GM18519 (cell line): Measurements from ENCODE around the gene C19orf44.

ENCODE experiments used
- ATAC-seq: cut with Tn5 transposase; IDR thresholded peaks from one replicate; pipeline ENCODE4 v1.9.1; 2021; ENCODE audit warnings: mild to moderate bottlenecking, moderate library complexity; ENCODE audit not compliant: unreplicated experiment, low FRiP score

The C19orf44 gene

DNA sequence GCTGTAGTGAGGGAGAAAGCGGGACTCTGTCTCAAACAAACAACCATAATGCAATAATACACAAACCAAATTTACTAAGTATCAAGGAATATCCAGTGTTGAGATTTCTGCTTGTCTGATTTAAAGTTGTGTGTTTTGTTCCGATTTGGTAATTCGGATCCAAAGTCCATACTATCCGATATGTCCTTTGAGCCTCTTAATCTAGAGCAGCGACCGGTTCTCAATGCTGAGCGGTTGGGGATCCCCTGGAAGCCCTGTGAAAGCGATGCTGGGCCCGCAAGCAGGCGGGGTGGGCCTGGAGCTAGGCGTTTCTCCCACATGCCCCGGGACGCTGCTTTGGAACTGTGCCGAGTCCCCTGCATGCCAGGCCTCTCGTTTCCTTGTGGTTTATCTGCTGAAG, 20.2 kb downstream of the C19orf44 start:
- ATAC-seq, result no peak

DNA sequence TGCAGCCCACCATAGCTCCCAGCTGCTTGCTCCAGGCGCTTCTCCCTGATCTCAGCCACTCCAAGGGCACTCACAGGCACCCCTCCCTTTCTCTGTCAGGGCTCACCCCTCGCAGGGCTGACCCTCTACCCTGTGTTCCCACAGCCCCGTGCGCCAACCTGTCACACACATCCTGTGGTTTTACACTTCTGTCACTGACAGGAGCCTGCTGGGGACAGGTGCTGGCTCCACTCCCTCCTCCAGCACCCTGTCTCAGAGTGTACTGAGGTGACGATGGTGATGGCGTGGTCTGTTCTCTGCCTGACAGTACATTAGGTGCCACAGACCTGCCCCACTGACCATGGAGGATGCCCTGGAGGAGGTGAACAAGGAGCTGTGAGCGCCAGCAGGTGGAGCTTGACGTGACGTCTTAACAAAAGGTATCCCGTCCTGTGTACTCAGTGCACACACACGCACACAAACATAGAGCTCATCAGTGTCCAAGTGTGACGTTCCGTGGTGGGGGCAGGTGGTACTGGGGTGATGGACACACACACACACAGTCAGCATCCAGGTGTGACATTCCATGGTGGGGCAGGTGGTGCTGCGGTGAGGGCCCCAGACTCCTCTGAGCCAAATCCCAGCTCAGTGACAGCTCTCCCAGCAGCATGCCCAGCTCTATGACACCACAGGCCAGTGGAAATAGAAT, 20.9 kb downstream of the C19orf44 start:
- ATAC-seq, result no peak

DNA sequence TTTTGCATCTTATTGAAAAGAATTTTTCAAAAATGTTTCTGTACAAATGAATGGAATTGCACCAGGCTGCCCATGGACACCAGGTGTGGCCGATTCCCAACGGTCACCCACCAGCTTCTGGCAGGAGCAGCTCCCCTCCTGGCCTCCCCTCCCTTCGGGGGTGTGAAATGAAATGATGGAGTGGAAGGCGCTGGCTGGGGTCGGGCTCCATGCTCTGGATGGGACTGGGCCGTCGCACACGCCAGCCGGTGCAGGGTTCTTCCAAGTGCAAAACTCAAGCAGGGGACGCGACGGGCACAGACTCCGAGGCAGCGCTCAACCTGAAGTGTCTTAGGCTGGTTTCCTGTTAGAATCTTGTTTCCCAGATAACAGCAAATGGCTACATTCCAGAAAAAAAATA, 21.9 kb downstream of the C19orf44 start:
- ATAC-seq, result no peak

DNA sequence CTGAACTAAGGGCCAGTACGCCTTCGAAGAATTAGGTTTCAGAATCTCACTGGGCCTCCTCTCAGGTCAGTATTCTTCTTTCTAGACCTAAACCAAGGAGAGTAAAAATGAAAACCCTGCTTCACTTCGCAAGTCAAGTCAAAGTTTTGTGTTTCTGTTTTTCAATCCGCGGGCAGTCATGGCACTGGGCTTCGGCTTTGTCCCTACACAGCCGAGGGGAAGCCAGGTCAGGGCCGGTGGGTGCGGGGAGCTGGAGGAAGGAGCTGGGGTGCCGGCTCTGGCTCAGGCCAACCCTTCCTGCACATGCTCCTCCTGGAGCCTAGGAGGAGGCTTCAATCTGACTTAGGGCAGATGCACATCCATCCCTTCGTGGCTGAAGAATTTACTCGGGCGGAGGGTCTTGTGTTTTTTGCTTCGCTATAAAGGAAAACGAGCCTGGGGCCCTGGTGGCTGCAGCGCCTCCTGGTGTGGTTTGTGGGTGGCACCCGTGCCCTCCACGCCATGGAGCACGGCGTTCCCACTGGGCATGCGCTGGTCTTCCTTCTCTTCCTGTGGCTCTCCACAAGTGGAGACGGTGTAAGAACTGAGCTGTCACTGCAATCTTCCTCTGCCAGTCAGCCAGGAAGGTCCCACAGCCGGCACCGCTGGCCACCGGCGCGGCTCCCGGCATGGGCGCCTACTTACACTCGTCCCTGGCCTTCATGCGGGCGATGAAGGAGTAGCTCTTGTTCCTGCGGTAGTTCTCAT, 22.5 kb downstream of the C19orf44 start:
- ATAC-seq, result no peak

DNA sequence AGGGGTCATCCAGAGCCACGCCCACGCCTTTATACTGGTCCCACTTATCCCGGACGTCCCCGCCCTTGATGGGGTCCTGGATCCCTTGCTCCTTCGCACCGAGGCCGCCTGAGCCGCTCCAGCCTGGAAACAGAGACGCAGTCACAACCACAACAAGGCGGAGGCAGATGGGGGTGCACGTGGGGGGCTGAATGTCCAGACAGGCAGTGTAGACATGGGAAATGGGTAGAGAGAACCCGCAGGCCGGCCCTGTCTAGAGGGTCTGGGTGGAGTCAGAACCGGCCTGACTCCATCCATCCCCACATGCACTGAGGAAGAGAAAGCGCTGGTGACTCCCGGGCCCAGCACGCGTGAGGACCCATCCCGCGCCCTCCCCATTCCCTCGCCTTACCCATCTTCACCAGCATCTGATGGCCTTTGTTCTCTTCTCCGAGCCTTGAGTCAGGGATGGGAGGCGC, 23.1 kb downstream of the C19orf44 start:
- ATAC-seq, result no peak

DNA sequence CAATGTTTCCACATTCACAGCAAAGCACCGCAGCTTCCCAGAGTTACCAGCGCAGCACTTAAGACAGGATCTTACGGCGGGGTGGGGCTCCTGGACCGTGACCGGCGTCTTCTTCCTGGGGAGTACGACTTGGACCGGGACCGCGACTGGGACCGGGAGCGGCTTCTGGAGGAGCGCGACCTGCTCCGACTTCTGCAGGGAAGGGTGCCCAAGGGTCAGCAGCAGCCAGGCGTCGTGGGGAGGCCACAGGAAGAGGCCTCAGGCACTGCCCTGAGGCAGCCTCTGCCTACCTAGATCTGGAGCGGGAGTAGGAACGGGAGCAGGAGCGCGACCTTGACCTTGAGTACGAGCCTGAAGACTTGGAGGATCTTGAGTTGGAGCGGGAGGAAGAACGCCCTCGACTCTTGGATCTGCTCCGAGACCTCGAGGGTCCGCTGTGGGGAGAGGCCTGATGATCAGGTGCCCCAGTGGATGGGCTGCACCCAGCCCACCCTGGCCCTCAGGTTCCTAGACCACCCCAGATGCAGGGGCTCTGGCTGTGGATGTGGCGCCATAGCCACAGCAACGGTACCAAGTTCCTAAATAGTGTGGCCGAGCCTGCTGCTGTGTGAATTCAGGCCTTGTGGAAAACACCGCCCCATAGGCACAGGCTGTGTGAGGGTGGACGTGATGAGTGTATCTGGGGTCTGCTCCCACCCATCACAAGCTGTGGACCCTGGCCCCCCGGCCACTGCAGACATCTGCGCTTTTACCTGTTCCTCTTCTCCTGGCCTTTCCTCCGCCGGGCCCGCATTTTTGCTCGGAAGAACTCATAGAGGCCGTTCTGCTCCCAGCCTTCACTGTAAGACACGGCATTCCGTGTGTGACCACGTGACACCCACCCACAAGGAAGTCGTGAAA, 24.1 kb downstream of the C19orf44 start:
- ATAC-seq, result no peak

DNA sequence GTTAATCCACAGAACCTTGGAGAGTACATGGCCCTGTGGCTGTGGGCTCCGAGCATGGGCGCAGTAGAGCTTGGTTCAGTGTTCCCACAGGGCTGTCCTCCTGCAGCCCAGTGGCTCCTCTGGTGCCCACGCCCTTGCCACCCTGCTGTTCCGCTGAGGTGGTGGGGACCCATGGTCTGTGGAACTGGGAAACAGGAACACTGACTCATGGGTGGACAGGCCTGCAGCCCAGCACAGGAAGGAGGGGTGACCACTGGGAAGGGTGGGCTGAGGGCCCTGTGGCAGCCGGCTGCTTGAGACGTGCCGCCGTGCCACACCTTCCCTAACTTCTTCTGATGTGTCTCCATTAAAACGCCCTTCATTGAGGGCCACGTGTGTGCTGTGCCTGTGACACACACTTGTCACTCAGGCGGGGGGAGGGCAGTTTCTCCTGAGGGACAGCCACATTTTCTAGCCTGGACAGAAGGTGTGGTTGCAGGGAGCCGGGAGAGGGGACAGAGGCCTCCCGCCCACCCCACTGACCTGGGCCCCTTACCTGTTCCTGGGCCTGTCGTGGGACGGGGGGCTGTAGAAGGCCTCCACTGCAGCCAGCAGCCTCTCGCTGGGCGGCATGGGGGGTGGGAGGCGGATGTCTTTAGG, 24.9 kb downstream of the C19orf44 start:
- ATAC-seq, result no peak

DNA sequence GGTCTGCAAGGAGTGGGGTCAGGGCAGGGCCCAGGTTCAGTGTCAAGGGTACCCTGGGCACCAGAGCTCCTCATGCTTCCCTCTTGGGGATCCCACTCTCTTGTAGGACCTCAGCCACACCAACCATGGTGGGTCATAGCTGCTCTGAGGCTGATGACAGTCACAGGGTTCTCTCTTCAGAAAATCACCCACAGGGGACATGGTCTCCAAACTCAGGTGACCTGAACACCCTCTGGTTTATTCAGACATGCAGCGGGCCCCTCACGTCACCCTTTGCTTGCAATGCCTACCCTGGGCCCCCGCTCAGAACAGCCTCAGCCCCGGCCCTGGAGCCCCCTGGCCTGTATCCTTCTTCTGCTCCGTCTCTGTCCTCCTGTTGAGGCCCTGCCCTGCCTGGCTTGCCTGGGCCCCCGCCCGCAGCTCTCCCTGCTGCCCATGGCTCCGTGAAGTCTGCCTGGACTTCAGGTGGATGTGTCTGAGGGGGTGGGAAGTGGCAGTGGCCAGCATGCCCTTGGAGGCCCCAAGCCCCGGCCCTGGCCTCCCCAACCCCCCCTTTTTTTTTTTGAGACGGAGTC, 25.6 kb downstream of the C19orf44 start:
- ATAC-seq, result no peak

DNA sequence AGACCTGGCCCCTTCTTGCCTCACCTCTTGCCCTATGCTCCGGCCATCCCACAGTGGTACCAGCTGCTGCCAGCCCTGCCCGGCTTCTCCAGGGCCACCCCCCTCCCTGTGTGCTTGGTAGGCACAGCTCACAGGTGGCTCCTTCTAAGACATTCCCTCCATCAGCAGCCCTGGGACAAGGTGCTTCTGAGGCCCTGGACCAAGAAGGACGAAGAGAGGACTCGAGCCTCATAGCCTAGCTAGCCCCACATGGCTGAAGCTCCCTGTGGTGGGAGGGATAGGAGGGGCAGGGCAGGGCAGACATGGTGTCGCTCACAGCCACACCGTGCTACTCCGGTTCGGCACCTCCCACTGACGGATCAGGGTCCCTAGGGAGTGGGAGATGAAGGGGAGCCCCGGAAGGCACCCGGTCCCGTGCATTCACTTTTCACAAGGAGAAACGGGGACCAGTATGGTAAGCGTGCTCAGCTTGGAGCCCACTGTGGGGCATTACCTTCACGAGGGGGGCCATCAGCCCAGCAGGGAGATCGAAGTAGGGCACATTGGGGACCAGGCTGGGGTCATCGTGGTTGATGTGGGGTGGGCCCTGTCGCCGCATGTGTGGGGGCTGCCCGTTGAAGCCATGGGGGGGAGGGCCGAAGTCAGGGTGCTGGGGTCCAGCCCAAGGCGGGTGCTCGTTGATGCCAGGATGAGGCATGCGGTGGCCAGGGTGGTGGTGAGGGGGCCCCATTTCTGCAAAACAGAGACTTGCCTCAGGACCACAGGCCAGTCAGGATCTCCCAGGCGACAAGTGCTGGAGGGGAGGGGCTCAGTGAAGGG, 26.6 kb downstream of the C19orf44 start:
- ATAC-seq, result no peak

DNA sequence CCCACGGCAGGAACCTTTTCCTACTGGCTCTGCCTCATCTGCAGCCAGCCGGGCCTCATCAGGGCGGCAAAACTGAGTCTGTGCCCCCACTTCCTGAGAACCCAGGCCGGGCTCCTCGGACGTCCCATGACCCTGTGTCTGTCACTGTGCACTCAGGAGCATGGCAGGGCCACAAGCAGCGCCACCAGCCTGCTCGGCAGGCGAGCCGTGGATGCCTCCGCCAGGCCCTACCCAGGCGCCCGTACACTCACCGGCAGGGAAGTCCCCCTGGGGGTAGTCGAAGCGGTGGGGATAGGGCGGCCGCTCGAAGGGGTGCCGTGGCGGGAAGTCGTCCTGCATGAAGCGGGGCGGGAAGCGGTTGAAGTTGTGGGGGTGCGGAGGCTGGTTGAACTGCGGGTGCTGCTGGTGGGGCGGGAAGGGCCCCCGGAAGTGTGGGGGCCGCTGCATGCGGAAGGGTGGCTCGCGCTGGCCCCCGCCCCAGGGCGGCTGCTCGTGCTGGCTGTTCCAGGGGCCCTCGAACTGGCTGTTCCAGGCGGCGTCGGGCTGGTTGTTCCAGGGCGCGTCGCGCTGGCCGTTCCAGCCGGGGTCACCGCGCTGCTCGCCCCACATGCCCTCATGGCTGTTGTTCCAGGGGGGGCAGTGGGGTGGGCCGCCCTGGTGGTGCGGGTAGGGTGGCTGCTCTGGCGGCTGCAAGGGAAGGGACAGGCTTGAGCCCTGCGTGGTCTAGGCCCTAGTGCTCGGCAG, 29.0 kb downstream of the C19orf44 start:
- no peak for ATAC-seq

DNA sequence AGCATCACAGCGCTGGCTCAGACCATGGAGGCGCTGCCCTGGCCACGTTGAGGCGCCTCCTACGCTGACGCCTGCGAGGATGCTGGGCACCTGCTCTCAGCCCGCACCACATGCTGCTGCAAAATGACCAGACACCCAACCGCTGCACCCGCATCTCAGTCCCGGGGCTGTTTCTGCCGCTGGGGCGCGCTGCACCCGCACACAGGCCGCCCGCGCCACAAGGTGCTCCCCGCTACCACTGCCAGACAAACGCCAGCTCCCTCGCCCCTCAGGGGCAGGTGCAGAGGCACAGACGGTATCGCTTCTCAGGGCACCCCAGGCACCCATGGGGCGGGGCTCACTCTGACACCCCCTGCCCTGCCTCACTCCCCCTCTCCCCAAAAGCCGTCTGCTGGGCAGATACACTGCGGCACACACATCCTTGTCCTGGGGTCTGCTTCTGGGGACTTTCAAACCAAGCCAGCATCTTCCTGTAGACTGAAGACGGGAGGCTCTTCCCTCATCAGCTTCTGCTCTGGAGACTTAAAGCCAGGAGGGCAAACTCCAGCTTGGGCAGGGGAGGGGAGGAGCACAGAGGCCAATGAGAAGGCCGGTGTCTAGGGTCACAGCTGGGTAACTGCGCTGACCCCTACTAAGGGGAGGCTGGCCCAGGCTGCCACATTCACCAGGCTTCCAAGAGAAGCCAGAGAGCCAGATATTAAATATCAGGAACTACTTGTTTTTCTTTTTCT, 29.7 kb downstream of the C19orf44 start:
- no peak for ATAC-seq

DNA sequence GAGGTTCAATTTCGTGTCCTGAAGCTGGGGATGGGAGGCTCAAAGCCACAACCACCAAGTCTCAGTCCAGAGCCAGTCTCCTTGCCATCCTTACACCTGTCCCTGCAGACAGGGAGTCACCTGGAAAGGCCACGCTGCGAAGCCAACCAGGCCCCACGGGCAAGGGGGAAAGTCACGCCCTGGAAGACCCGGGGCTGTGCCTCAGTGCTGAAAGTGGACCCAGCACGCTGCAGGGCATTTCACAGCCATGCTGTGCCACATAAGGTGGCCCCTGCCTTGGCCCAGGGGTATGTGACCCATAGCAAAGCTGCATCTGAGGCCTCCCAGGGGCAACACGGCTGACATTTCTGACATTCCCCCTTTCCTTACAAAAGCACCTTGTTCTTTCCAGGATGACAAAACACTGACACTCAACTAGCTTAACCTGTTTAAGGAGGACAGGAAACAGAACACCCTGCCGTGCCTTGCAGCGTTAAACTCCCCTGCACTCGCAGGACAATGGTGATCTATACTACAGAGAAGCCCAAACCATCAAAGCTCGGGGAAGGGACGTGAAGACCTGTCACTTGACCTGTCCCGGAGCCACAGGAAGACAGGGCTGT, 31.2 kb downstream of the C19orf44 start:
- no peak for ATAC-seq

DNA sequence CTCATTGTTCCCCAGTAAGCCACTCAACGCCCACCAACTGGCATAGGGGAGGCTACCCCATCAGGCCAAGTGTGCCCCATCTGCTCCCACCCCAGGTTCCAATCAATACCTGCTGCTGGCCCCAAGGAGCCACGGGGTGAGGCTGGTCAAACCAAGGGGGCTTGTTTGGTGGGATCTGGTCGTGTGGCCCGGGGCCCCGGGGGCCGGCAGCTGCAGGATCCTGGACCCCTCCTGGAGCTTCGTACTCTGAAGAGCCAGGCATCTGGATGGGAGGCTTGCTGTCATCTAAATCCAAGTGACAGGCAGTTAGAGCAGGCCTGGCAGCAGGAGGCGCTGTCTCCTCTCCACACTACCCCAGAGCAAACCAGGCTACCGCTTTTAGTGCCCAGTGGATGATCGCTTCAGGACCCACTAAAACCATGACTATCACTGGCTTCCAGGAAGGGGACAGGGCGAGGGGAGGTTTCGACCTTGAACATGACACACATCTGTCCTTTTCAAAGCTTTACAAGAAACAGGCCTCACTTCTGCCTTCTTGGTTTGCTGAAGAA, 31.9 kb downstream of the C19orf44 start:
- ATAC-seq, result no peak

DNA sequence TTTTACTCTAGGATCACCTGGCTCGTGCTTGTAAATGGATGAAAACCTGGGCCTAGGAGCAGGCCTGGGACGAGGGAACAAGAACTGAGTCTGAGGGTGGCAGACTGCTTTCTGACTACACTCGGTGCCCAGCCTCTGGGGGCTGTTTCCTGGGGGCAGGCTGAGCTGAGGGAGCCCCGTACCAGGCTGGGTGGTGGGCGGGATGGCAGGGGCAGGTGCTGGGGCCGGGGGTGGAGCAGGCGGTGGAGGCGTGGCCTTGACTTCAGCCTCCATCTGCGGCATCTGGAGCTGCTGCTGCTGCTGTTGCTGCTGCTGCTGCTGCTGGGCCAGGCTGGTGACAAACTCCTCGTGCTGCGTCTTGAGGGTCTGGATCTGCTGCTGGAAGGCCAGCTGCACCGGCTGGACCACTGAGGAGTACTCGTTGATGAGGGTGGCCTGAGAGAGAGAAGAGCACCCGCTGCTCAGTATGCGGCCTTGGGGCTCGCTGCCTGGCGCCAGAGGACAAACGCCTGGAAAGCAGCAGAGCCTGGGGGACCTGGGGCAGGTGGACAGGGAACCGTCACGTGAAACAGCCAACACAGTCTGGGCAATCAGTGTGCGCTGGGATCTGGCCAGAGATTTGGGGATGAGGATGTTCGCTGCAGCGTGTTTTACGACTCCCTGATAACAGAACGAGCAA, 33.4 kb downstream of the C19orf44 start:
- ATAC-seq, result no peak

DNA sequence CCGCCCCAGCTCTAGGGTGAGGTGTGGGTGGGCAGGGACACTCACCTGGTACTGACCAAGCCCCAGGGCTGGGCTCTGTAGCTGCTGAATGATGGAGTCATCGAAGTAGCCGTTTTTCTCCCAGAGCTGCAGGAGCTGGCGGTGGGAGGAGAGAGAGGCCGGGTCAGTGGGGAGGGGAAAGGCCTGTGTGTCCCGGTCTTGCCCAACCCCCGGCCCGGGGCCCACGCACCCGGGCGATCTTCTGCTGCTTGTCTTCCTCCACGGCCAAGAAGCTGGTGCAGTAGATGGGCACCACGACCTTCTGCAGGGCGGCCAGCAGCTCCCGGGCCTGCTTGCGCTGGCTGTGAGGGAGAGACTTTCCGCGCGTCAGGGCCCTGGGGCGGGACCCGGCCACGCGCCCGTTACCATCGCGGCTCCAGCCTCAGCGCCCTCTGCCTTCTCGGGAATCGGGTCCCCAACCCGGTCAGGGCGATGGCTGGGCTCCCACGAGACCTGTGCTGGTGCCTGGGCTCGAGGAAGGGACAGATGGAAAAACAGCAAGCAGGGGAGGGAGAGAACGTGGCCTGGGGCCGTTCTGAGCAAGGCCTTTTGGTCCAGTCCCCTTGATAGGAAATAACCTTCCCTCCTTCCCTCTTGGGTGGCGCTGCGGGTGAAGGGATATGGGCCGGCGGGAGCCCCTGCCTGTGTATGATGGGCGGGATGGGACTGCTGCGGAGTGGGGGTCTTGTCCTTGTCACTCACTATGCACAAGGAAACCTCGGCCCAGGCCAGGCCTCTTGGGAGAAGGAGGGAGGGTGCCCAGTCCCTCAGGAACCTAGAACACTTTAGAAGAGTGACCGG, 34.6 kb downstream of the C19orf44 start:
- no peak for ATAC-seq

DNA sequence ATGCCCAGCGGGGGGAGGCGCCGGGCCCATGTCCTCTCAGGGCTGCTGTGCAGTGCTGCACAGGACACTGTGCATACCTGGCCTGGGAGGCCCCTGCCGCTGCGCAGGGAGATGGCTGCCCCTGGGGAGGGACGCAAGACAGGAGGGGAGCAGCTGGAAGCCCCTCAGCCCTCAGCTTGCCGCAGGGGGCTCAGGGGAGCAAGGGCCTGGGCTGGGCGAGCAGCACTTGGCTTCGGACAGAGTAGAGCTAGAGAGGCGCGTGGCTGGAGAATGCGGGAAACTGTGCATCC, 35.1 kb downstream of the C19orf44 start:
- no peak for ATAC-seq
